GM19043 (cell line): ENCODE measurements around the gene ZBTB44.

ENCODE experiments used
- ATAC-seq: cut with Tn5 transposase; IDR thresholded peaks from one replicate; pipeline ENCODE4 v1.9.1; 2021; ENCODE audit warnings: low read depth; ENCODE audit not compliant: unreplicated experiment

The ZBTB44 gene

GRCh38 chr11:130216591-130217132 lies 98.1 kb downstream of the ZBTB44 start:
- no peak for ATAC-seq

GRCh38 chr11:130216221-130216550 lies 98.5 kb downstream of the ZBTB44 start:
- no peak for ATAC-seq

- ATAC-seq, result no peak
These were observed 99.0 kb downstream of the ZBTB44 start for GRCh38 chr11:130215531-130216220.

GRCh38 chr11:130214861-130215530 lies 99.7 kb downstream of the ZBTB44 start:
- no peak for ATAC-seq

GRCh38 chr11:130213979-130214281 lies 100.8 kb downstream of the ZBTB44 start:
- no peak for ATAC-seq

GRCh38 chr11:130213143-130213978 lies 101.4 kb downstream of the ZBTB44 start:
- peak; percentile 86 for ATAC-seq

- ATAC-seq, result no peak
These were observed 102.2 kb downstream of the ZBTB44 start for GRCh38 chr11:130212431-130212961.

- ATAC-seq, result no peak
These were observed 102.8 kb downstream of the ZBTB44 start for GRCh38 chr11:130211781-130212401.

GRCh38 chr11:130211144-130211543 lies 103.6 kb downstream of the ZBTB44 start:
- ATAC-seq, result no peak

- no peak for ATAC-seq
These were observed 104.5 kb downstream of the ZBTB44 start for GRCh38 chr11:130209954-130210854.

GRCh38 chr11:130209128-130209932 lies 105.4 kb downstream of the ZBTB44 start:
- ATAC-seq, result no peak

- ATAC-seq, result no peak
These were observed 106.2 kb downstream of the ZBTB44 start for GRCh38 chr11:130208241-130209127.

- no peak for ATAC-seq
These were observed 108.6 kb downstream of the ZBTB44 start for GRCh38 chr11:130206141-130206540.

GRCh38 chr11:130204703-130205095 lies 110.0 kb downstream of the ZBTB44 start:
- ATAC-seq, result no peak

- no peak for ATAC-seq
These were observed 110.7 kb downstream of the ZBTB44 start for GRCh38 chr11:130203766-130204702.

GRCh38 chr11:130202818-130203689 lies 111.7 kb downstream of the ZBTB44 start:
- no peak for ATAC-seq
